Osteocyte (in vitro differentiated cells): Measurements from ENCODE around the gene FBN1. TPM values are rescaled to one million over a fixed set of nuclear protein-coding genes. Genes with fewer than 3 reads are reported as not detected.

Source experiments
- DNase-seq: peaks from one replicate; pipeline ENCODE4 v3.0.0; 2021; ENCODE audit warnings: mixed read lengths; ENCODE audit not compliant: unreplicated experiment; ENCODE audit errors: extremely low spot score
- H3K27ac Mint-ChIP-seq: one replicate; pipeline ENCODE4 v1.8.0; 2021; ENCODE audit warnings: mild to moderate bottlenecking, mixed read lengths; ENCODE audit not compliant: unreplicated experiment
- H3K27me3 Mint-ChIP-seq: one replicate; pipeline ENCODE4 v1.8.0; 2021; ENCODE audit warnings: mixed read lengths; ENCODE audit not compliant: unreplicated experiment
- H3K36me3 Mint-ChIP-seq: one replicate; pipeline ENCODE4 v1.8.0; 2021; ENCODE audit warnings: mixed read lengths; ENCODE audit not compliant: unreplicated experiment
- H3K4me1 Mint-ChIP-seq: one replicate; pipeline ENCODE4 v1.8.0; 2021; ENCODE audit warnings: mixed read lengths; ENCODE audit not compliant: unreplicated experiment
- H3K4me3 Mint-ChIP-seq: one replicate; pipeline ENCODE4 v1.8.0; 2021; ENCODE audit warnings: mild to moderate bottlenecking, moderate library complexity, mixed read lengths; ENCODE audit not compliant: unreplicated experiment
- H3K9me3 Mint-ChIP-seq: one replicate; pipeline ENCODE4 v1.8.0; 2021; ENCODE audit warnings: mixed read lengths; ENCODE audit not compliant: unreplicated experiment
- total RNA-seq: library from RNA; stranded (reverse); gene quantifications from 2 replicates; pipeline ENCODE4 v1.2.1, GENCODE V29; 2021
- TF ChIP-seq, protein P1 (sequence below): fragments of 200-600 bp; sonication (generic); IDR thresholded peaks from 2 replicates; pipeline ENCODE4 v1.5.0; 2021; ENCODE audit warnings: antibody characterized with exemption, mild to moderate bottlenecking, moderate library complexity

The FBN1 gene
- total RNA-seq, 1 donor from 2014 or later: 1,012 TPM

DNA sequence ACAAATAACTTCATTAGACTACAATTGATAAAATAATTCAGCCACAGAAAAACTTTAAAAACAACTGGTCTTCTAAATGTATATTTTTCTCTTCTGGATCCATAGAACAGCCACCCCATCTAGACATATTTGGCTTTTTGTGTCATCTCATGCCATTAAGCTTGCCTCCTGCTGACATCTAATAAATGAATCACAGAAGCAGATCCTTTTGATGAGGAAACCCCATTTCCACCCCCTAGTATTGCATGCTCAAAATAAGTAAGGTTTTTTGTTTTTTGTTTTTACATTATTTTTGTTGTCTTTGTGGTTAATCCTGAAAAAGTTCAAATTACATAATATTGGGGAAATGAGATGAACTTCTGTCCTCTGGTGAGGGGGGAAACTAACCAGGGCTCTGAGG is 219.5 kb downstream of the FBN1 start:
- DNase-seq: no peak
- Mint-ChIP-seq H3K4me1 (peaks cover 38% of the 10 kb centered on the region), H3K4me3 (no peak overlapping the region)

GRCh38 chr15:48425051-48425450 is 220.5 kb downstream of the FBN1 start:
- no peak for DNase-seq
- Mint-ChIP-seq H3K9me3 (no peaks in the 10 kb centered on the region), H3K36me3 (peaks cover 85% of the 10 kb centered on the region), H3K27ac (peak overlapping the region; percentile 82), H3K27me3 (no peaks in the 10 kb centered on the region), H3K4me1 (peaks cover 38% of the 10 kb centered on the region), H3K4me3 (no peak overlapping the region)
- TF ChIP-seq, protein P1, sequence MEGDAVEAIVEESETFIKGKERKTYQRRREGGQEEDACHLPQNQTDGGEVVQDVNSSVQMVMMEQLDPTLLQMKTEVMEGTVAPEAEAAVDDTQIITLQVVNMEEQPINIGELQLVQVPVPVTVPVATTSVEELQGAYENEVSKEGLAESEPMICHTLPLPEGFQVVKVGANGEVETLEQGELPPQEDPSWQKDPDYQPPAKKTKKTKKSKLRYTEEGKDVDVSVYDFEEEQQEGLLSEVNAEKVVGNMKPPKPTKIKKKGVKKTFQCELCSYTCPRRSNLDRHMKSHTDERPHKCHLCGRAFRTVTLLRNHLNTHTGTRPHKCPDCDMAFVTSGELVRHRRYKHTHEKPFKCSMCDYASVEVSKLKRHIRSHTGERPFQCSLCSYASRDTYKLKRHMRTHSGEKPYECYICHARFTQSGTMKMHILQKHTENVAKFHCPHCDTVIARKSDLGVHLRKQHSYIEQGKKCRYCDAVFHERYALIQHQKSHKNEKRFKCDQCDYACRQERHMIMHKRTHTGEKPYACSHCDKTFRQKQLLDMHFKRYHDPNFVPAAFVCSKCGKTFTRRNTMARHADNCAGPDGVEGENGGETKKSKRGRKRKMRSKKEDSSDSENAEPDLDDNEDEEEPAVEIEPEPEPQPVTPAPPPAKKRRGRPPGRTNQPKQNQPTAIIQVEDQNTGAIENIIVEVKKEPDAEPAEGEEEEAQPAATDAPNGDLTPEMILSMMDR: no peak

More for the DNA sequence above, 219.5 kb downstream of the FBN1 start:
- Mint-ChIP-seq H3K27ac (peak overlapping the region; percentile 71), H3K36me3 (peaks cover 83% of the 10 kb centered on the region), H3K27me3 (no peaks in the 10 kb centered on the region), H3K9me3 (no peaks in the 10 kb centered on the region)
- TF ChIP-seq, protein P1: no peak

- Mint-ChIP-seq H3K4me3 (no peak overlapping the region), H3K27me3 (no peaks in the 10 kb centered on the region), H3K27ac (peak overlapping the region; percentile 82), H3K4me1 (peaks cover 40% of the 10 kb centered on the region), H3K9me3 (no peaks in the 10 kb centered on the region), H3K36me3 (peaks cover 91% of the 10 kb centered on the region)
- TF ChIP-seq, protein P1: no peak
- DNase-seq: no peak
Measured at GRCh38 chr15:48423896-48424475, 221.5 kb downstream of the FBN1 start.

GRCh38 chr15:48423342-48423741 is 222.2 kb downstream of the FBN1 start:
- TF ChIP-seq, protein P1: no peak
- H3K36me3 Mint-ChIP-seq: peaks cover 92% of the 10 kb centered on the region
- peak overlapping the region; percentile 21 for H3K27ac Mint-ChIP-seq
- no peak for DNase-seq
- H3K27me3 Mint-ChIP-seq: no peaks in the 10 kb centered on the region
- H3K9me3 Mint-ChIP-seq: no peaks in the 10 kb centered on the region
- H3K4me3 Mint-ChIP-seq: no peak overlapping the region
- peaks cover 38% of the 10 kb centered on the region for H3K4me1 Mint-ChIP-seq

- H3K36me3 Mint-ChIP-seq: peaks cover 91% of the 10 kb centered on the region
- no peaks in the 10 kb centered on the region for H3K27me3 Mint-ChIP-seq
- DNase-seq: no peak
- no peaks in the 10 kb centered on the region for H3K9me3 Mint-ChIP-seq
- peak overlapping the region; percentile 65 for H3K27ac Mint-ChIP-seq
- peaks cover 34% of the 10 kb centered on the region for H3K4me1 Mint-ChIP-seq
- TF ChIP-seq, protein P1: no peak
- H3K4me3 Mint-ChIP-seq: no peak overlapping the region
Measured at GRCh38 chr15:48422401-48422800, 223.1 kb downstream of the FBN1 start.
